GM12878 (cell line): Measurements from ENCODE around the gene IPO8.

Experiments used
- GABPA ChIP-seq: IDR thresholded peaks from 2 replicates; pipeline ENCODE4 v1.6.1; 2014; ENCODE audit warnings: antibody characterized with exemption, low read depth, mild to moderate bottlenecking, inconsistent platforms
- NFYB ChIP-seq: IDR thresholded peaks from 2 replicates; pipeline ENCODE4 v1.6.1; 2011; ENCODE audit warnings: low read depth, mild to moderate bottlenecking, low read length, improper control_type of control experiment, moderate library complexity; ENCODE audit not compliant: insufficient read depth
- TF ChIP-seq, protein P1 (sequence below), 3 experiments: IDR thresholded peaks in 2 of 3; conservative IDR thresholded peaks in 1 of 3; 2 replicates each; pipeline ENCODE4 v1.5.1; 2011; ENCODE audit warnings: low read depth in 3 of 3, low read length in 3 of 3, mild to moderate bottlenecking in 3 of 3, control low read depth in 2 of 3, moderate library complexity in 2 of 3, inconsistent platforms in 1 of 3, mixed read lengths in 1 of 3; ENCODE audit not compliant: control insufficient read depth in 2 of 3, insufficient read depth in 1 of 3; ENCODE audit errors: extremely low read depth in 1 of 3

DNA sequence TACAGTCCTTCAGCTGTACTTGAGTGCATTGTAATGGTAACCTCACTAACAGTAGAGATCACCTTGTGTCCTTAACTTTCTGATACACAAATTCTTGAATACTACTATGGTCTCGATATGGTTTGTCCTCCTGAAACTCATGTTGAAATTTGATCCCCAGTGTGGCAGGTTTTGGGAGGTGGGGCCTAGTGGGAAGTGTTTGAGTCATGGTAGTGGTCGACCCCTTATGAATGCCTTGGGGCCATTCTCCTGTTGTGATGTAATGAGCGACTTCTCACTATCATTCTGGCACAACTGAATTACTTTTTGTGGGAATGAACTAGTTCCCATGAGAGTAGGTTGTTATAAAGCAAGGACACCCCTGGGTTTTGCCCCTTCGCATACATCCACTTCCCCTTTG, 52.3 kb downstream of the IPO8 start:
- no peak for TF ChIP-seq GABPA
- no peak for TF ChIP-seq NFYB
- TF ChIP-seq, protein P1, sequence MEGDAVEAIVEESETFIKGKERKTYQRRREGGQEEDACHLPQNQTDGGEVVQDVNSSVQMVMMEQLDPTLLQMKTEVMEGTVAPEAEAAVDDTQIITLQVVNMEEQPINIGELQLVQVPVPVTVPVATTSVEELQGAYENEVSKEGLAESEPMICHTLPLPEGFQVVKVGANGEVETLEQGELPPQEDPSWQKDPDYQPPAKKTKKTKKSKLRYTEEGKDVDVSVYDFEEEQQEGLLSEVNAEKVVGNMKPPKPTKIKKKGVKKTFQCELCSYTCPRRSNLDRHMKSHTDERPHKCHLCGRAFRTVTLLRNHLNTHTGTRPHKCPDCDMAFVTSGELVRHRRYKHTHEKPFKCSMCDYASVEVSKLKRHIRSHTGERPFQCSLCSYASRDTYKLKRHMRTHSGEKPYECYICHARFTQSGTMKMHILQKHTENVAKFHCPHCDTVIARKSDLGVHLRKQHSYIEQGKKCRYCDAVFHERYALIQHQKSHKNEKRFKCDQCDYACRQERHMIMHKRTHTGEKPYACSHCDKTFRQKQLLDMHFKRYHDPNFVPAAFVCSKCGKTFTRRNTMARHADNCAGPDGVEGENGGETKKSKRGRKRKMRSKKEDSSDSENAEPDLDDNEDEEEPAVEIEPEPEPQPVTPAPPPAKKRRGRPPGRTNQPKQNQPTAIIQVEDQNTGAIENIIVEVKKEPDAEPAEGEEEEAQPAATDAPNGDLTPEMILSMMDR (IDR thresholded peaks at IDR 0.05 in 2 of 3, conservative IDR thresholded peaks at IDR 0.05 in 1 of 3; ENCODE audit: control insufficient read depth in 2 of 3, extremely low read depth in 1 of 3, insufficient read depth in 1 of 3, low read depth in 3 of 3, low read length in 3 of 3), result no peak
